ENCODE results near the gene ANKHD1. TPM values are rescaled to one million over a fixed set of nuclear protein-coding genes. Genes with fewer than 3 reads are reported as not detected.
A peak's percentile ranks its signal among the peaks of the same experiment; 100 is the strongest.

ANKHD1 gene
- total and polyA plus RNA-seq, 9 of the 15 experiments (the other 6 are each of a cell fraction or from before 2014, with no cell fraction given) = 38.9 to 138 (median 78.7) TPM

- TF ChIP-seq ZNF407 (IDR thresholded peaks at IDR 0.05; ENCODE audit: low read depth) (no peak), RBM17 (IDR thresholded peaks at IDR 0.05; ENCODE audit: borderline replicate concordance, low read depth, low read length) (no peak), ARID3A (IDR thresholded peaks at IDR 0.05; ENCODE audit: borderline replicate concordance, low read depth, low read length) (no peak), CGGBP1 (CRISPR knock-in tag; IDR thresholded peaks at IDR 0.05) (no peak), CTBP1 (IDR thresholded peaks at IDR 0.05; ENCODE audit: borderline replicate concordance) (peak; percentile 48; the same call in 1 of the 2 replicates), ZNF398 (CRISPR knock-in tag; IDR thresholded peaks at IDR 0.05) (no peak), ZNF707 (CRISPR knock-in tag; conservative IDR thresholded peaks at IDR 0.05) (no peak), POLR2B (IDR thresholded peaks at IDR 0.05; ENCODE audit: low read depth, partially characterized antibody) (peak; percentile 63), COPS2 (conservative IDR thresholded peaks at IDR 0.05) (no peak), MLX (CRISPR knock-in tag; conservative IDR thresholded peaks at IDR 0.05) (no peak), ZBTB26 (CRISPR knock-in tag; IDR thresholded peaks at IDR 0.05) (0 out of 2 replicates have a peak, but pooled peaks have one; percentile 5)
Observed at GRCh38 chr5:140549237-140550144, 147.9 kb downstream of the ANKHD1 start (continued).
